Activated CD8-positive, alpha-beta T cell treated with anti-CD3 and anti-CD28 coated beads, Interleukin-2, amount 10 ng/mL, durations not matched to agents 7 days and 5 days (primary cell): ENCODE results near the gene VANGL2. TPM values are rescaled to one million over a fixed set of nuclear protein-coding genes. Genes with fewer than 3 reads are reported as not detected.
A peak's percentile ranks its signal among the peaks of the same experiment; 100 is the strongest.

Experiments used
- ATAC-seq: fragments of 150-1000 bp; cut with Tn5 transposase; one replicate; pipeline ENCODE4 v1.10.0; 2021; ENCODE audit warnings: moderate library complexity
- CTCF ChIA-PET: fragments of 350-600 bp; sonication (Branson Sonifier 250); formaldehyde crosslinking; loops from one replicate; lab custom pipeline; 2021; ENCODE audit warnings: antibody characterized with exemption; lab: Charles Lee
- POLR2A ChIA-PET: fragments of 350-600 bp; sonication (Branson Sonifier 250); formaldehyde crosslinking; loops from one replicate; lab custom pipeline; 2021; ENCODE audit warnings: antibody characterized with exemption; lab: Charles Lee
- DNase-seq: peaks from one replicate; pipeline ENCODE4 v3.0.0-alpha.2; 2020
- H3K27ac Mint-ChIP-seq: one replicate; pipeline ENCODE4 v1.8.0; 2021; ENCODE audit warnings: mild to moderate bottlenecking, mixed read lengths
- H3K27me3 Mint-ChIP-seq: one replicate; pipeline ENCODE4 v1.8.0; 2021; ENCODE audit warnings: low read depth, mixed read lengths
- H3K36me3 Mint-ChIP-seq: one replicate; pipeline ENCODE4 v1.8.0; 2021; ENCODE audit warnings: low read depth, mixed read lengths
- H3K4me1 Mint-ChIP-seq: one replicate; pipeline ENCODE4 v1.8.0; 2021; ENCODE audit warnings: low read depth, mixed read lengths
- H3K4me3 Mint-ChIP-seq: one replicate; pipeline ENCODE4 v1.8.0; 2021; ENCODE audit warnings: mild to moderate bottlenecking, mixed read lengths
- H3K9me3 Mint-ChIP-seq: one replicate; pipeline ENCODE4 v1.8.0; 2022; ENCODE audit warnings: mixed read lengths; ENCODE audit not compliant: insufficient read depth
- total RNA-seq, 2 experiments: library from RNA; stranded (reverse); gene quantifications; one replicate each; pipeline ENCODE4 v1.2.3, GENCODE V29; 2021

Gene VANGL2
- total RNA-seq, 2 experiments from 2014 or later, result not detected

DNA sequence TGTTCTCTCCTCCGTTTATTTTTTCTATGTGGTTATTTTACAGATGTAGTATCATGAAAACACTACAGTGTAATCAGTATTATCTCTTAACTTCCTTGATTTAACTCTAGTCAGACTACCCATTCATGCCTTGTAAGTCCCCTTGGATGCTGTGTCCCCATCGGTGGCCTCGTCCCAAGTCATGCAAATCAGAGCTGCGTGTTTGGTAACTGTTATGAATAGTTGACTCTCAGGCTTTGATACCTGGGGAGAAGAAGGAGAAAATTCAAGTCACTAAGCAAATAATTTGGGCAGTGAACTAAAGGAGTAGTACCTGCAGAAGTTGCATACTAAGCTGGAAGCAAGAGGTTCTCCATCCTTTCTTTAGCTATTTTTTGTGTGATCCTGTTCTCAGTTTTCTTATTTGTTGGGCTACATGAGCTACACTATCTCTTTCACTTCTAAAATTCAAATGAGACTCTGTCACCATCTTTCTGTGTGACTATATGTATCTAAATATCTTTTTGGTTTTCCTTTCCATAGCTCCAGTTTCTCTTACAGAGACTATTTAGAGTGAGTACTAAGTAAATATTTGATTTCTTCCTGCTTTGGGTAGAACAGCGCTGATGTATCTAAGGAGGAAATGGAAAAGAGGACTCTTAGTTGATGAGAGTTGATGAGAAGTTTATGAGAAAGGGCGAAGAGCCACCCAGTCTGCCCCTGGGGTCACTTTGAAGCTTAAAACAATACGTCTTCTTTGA, 50.9 kb downstream of the VANGL2 start:
- DNase-seq, result no peak
- H3K27ac Mint-ChIP-seq, result peak overlapping the region; percentile 60
- ATAC-seq, result peak; percentile 35

DNA sequence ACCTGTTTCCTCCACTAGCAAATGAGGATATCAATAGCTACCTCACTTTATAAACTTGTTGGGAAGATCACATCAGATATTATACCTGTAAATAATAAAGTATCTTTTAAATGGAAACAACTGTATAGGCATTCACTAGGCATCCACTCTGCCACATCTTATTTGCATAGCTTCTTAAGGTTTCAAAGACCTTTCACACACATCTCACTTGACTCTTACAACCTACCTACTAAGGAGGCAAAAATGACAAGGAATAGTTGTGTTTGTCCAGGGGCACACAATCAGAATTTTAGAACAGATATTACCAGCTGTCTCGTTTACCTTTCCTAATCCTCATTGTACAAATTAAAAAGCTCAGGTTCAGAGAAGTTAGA, 51.5 kb downstream of the VANGL2 start:
- DNase-seq (no peak), ATAC-seq (peak; percentile 16)
- H3K36me3 Mint-ChIP-seq, result peaks cover 2% of the 10 kb centered on the region
- peaks cover 47% of the 10 kb centered on the region for H3K4me1 Mint-ChIP-seq
- no peaks in the 10 kb centered on the region for H3K9me3 Mint-ChIP-seq
- POLR2A ChIA-PET, result no interaction called here
- no peaks in the 10 kb centered on the region for H3K27me3 Mint-ChIP-seq
- no peak overlapping the region for H3K4me3 Mint-ChIP-seq
- H3K27ac Mint-ChIP-seq, result peak overlapping the region; percentile 60
- CTCF ChIA-PET, result interaction anchor here (0.7 to 2.6 kb wide), 14 partner anchors 8 to 156 kb away, joined by 3 to 14 read pairs (median 4); no protein-coding TSS in a partner anchor

More for the DNA sequence above, 50.9 kb downstream of the VANGL2 start:
- Mint-ChIP-seq H3K27me3 (no peaks in the 10 kb centered on the region), H3K4me1 (peaks cover 51% of the 10 kb centered on the region), H3K9me3 (no peaks in the 10 kb centered on the region), H3K36me3 (peaks cover 2% of the 10 kb centered on the region), H3K4me3 (no peak overlapping the region)
- POLR2A ChIA-PET, result no interaction called here
- CTCF ChIA-PET, result interaction anchor here (0.7 to 2.6 kb wide), 16 partner anchors 9 to 221 kb away, joined by 3 to 14 read pairs (median 4); no protein-coding TSS in a partner anchor

GRCh38 chr1:160453443-160453842, 53.1 kb downstream of the VANGL2 start:
- H3K27me3 Mint-ChIP-seq, result no peaks in the 10 kb centered on the region
- peak overlapping the region; percentile 29 for H3K4me3 Mint-ChIP-seq
- DNase-seq (no peak), ATAC-seq (no peak)
- ChIA-PET POLR2A (no interaction called here), CTCF (interaction anchor here (0.6 to 2.0 kb wide), 3 partner anchors 10 to 88 kb away, joined by 3 to 5 read pairs (median 3); no protein-coding TSS in a partner anchor)
- H3K4me1 Mint-ChIP-seq, result peaks cover 39% of the 10 kb centered on the region
- H3K9me3 Mint-ChIP-seq, result no peaks in the 10 kb centered on the region
- peaks cover 2% of the 10 kb centered on the region for H3K36me3 Mint-ChIP-seq
- H3K27ac Mint-ChIP-seq, result peak overlapping the region; percentile 17

GRCh38 chr1:160454371-160455152, 54.2 kb downstream of the VANGL2 start:
- POLR2A ChIA-PET, result no interaction called here
- DNase-seq (no peak), ATAC-seq (no peak)
- Mint-ChIP-seq H3K9me3 (no peaks in the 10 kb centered on the region), H3K36me3 (no peaks in the 10 kb centered on the region), H3K27ac (peak overlapping the region; percentile 26), H3K27me3 (no peaks in the 10 kb centered on the region), H3K4me1 (peaks cover 44% of the 10 kb centered on the region), H3K4me3 (no peak overlapping the region)
- CTCF ChIA-PET, result interaction anchor here (2.0 to 2.6 kb wide), 2 partner anchors 9 to 16 kb away, joined by 5 to 8 read pairs; no protein-coding TSS in a partner anchor

- Mint-ChIP-seq H3K36me3 (no peaks in the 10 kb centered on the region), H3K27ac (peak overlapping the region; percentile 65), H3K4me1 (peaks cover 49% of the 10 kb centered on the region), H3K4me3 (peak overlapping the region; percentile 6), H3K9me3 (no peaks in the 10 kb centered on the region), H3K27me3 (no peaks in the 10 kb centered on the region)
- DNase-seq (no peak), ATAC-seq (no peak)
- CTCF ChIA-PET, result interaction anchor here (2.0 to 2.6 kb wide), 2 partner anchors 9 to 15 kb away, joined by 5 to 8 read pairs; no protein-coding TSS in a partner anchor
- POLR2A ChIA-PET, result no interaction called here
Measured at GRCh38 chr1:160455153-160455517, 54.8 kb downstream of the VANGL2 start.

GRCh38 chr1:160459056-160459455, 58.7 kb downstream of the VANGL2 start:
- CTCF ChIA-PET, result interaction anchor here (3.3 kb wide), 1 partner anchor 10 kb away, joined by 21 read pairs; no protein-coding TSS in a partner anchor
- Mint-ChIP-seq H3K9me3 (no peaks in the 10 kb centered on the region), H3K36me3 (no peaks in the 10 kb centered on the region), H3K27me3 (no peaks in the 10 kb centered on the region), H3K4me1 (peaks cover 52% of the 10 kb centered on the region), H3K27ac (no peak overlapping the region), H3K4me3 (no peak overlapping the region)
- DNase-seq (no peak), ATAC-seq (no peak)
- POLR2A ChIA-PET, result interaction anchor here (0.5 to 1.4 kb wide), 4 partner anchors 14 to 1449 kb away, joined by 3 to 4 read pairs (median 4); no protein-coding TSS in a partner anchor

DNA sequence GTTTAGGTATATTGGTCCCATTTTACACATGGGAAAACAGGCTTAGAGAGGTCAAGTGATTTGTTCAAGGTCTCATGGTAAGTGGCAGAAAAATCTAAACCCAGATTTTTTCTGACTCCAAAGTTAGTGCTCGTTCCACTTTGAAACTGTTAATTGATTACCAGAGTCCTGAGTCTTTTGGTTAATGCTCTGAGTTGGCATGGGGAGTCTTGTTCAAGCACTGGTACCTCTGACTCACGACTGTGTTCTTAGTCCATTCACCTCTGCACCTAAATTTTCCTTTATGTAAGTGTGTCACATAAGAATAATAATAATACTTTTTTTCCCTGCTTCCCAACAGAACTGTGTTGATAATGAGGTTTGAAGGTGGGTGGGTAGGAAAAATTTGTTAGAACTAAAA, 59.3 kb downstream of the VANGL2 start:
- Mint-ChIP-seq H3K4me3 (no peak overlapping the region), H3K9me3 (no peaks in the 10 kb centered on the region), H3K27me3 (no peaks in the 10 kb centered on the region), H3K36me3 (no peaks in the 10 kb centered on the region), H3K4me1 (peaks cover 52% of the 10 kb centered on the region), H3K27ac (no peak overlapping the region)
- DNase-seq (no peak), ATAC-seq (no peak)
- ChIA-PET CTCF (interaction anchor here (1.2 to 3.3 kb wide), 3 partner anchors 8 to 268 kb away, joined by 3 to 21 read pairs (median 4); no protein-coding TSS in a partner anchor), POLR2A (interaction anchor here (0.5 to 1.4 kb wide), 3 partner anchors 15 to 80 kb away, joined by 3 to 4 read pairs (median 4); no protein-coding TSS in a partner anchor)

DNA sequence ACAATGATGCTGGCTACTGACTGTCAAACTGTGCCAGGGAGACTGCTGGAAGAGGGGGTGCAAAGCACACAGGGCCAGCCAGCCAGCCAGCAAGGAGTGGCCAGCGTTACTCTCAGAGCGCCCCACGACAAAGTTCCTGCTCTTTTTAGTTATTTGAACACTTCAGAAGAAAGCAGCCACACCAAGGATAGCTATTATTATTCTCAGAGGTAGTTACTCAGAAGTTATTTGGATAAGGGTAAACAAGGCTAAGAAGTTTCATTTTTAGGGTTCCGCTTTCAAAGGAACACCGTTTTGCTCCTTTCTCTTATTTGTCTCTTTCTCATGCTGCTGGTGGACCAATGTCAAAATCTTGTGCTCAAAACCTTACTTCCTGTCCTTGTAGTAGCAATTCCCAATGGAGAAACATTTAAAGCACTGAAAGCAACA, 59.9 kb downstream of the VANGL2 start:
- ChIA-PET POLR2A (no interaction called here), CTCF (interaction anchor here (1.2 to 3.3 kb wide), 3 partner anchors 9 to 267 kb away, joined by 3 to 21 read pairs (median 4); no protein-coding TSS in a partner anchor)
- Mint-ChIP-seq H3K9me3 (no peaks in the 10 kb centered on the region), H3K4me3 (peak overlapping the region; percentile 53), H3K27ac (peak overlapping the region; percentile 92), H3K4me1 (peaks cover 49% of the 10 kb centered on the region), H3K36me3 (peaks cover 2% of the 10 kb centered on the region), H3K27me3 (no peaks in the 10 kb centered on the region)
- no peak for DNase-seq
- peak; percentile 32 for ATAC-seq

GRCh38 chr1:160460683-160461287, 60.4 kb downstream of the VANGL2 start:
- DNase-seq (no peak), ATAC-seq (peak; percentile 66)
- CTCF ChIA-PET, result interaction anchor here (1.2 to 3.3 kb wide), 3 partner anchors 9 to 267 kb away, joined by 3 to 21 read pairs (median 4); no protein-coding TSS in a partner anchor
- Mint-ChIP-seq H3K4me3 (peak overlapping the region; percentile 53), H3K9me3 (peaks cover 3% of the 10 kb centered on the region), H3K36me3 (peaks cover 6% of the 10 kb centered on the region), H3K4me1 (peaks cover 49% of the 10 kb centered on the region), H3K27ac (peak overlapping the region; percentile 92), H3K27me3 (no peaks in the 10 kb centered on the region)
- POLR2A ChIA-PET, result no interaction called here

GRCh38 chr1:160465123-160465522, 64.8 kb downstream of the VANGL2 start:
- ChIA-PET CTCF (no interaction called here), POLR2A (no interaction called here)
- no peaks in the 10 kb centered on the region for H3K27me3 Mint-ChIP-seq
- DNase-seq, result no peak
- peaks cover 11% of the 10 kb centered on the region for H3K36me3 Mint-ChIP-seq
- H3K4me1 Mint-ChIP-seq, result peaks cover 60% of the 10 kb centered on the region
- ATAC-seq, result no peak
- no peak overlapping the region for H3K4me3 Mint-ChIP-seq
- peaks cover 5% of the 10 kb centered on the region for H3K9me3 Mint-ChIP-seq
- H3K27ac Mint-ChIP-seq, result no peak overlapping the region

DNA sequence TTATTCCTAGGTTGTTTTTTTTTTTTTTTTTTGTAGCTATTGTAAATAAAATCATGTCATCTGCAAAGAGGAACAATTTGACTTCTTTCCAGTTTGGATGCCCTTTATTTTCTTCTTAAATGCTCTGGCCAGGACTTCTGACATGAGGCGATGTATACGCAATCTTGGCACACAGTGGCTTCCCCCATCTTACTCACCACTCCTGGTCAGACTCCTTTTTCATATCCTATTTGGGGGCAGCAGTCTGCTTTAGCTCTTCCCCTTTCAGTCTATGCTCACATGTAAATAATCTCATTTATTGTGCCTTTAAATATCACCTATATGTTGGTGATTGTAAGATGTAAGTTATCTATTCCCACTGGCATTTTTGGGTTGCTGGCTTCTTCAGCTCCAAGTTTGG, 66.6 kb downstream of the VANGL2 start:
- H3K4me3 Mint-ChIP-seq, result no peak overlapping the region
- H3K4me1 Mint-ChIP-seq, result peaks cover 46% of the 10 kb centered on the region
- H3K27me3 Mint-ChIP-seq, result no peaks in the 10 kb centered on the region
- H3K27ac Mint-ChIP-seq, result no peak overlapping the region
- peaks cover 11% of the 10 kb centered on the region for H3K36me3 Mint-ChIP-seq
- POLR2A ChIA-PET, result no interaction called here
- H3K9me3 Mint-ChIP-seq, result peaks cover 5% of the 10 kb centered on the region
- CTCF ChIA-PET, result interaction anchor here (1.4 to 1.7 kb wide), 2 partner anchors 91 to 98 kb away, joined by 3 to 4 read pairs; no protein-coding TSS in a partner anchor
- DNase-seq (no peak), ATAC-seq (no peak)
